Stimulated activated CD4-positive, alpha-beta T cell treated with anti-CD3 and anti-CD28 coated beads, Interleukin-15, amount 100 ng/mL, for 48 hours (primary cell): ENCODE results near the gene PNPLA8.
"Not testable (repeated sequence)": the region's sequence is repeated elsewhere in the genome, so short reads cannot be mapped to it uniquely, and the experiment has no call there.

ENCODE experiments used
- DNase-seq, 2 donors: peaks; one replicate each; pipeline ENCODE4 v3.0.0-alpha.2; 2020; ENCODE audit warnings: low read depth in 2 of 2

The PNPLA8 gene

DNA sequence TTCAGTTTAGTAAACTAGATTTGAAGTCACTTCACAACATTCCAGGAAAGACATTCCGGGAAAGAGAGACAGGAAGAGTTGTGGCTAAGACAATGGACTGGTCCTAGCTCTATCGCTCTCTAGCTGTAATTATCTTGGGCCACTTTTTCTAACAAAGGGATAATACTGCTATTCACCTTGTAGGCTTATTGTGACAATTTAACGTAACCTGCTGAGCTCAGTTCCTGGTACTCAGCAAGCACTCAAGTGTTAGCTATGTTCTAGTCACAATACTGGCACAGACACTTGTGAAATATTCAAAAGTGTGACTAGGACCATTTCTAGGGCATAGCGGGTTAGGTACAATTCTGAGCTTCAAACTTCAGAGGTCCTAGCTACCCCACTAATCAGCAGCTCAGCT, 57.7 kb downstream of the PNPLA8 start:
- DNase-seq, result no peak

DNA sequence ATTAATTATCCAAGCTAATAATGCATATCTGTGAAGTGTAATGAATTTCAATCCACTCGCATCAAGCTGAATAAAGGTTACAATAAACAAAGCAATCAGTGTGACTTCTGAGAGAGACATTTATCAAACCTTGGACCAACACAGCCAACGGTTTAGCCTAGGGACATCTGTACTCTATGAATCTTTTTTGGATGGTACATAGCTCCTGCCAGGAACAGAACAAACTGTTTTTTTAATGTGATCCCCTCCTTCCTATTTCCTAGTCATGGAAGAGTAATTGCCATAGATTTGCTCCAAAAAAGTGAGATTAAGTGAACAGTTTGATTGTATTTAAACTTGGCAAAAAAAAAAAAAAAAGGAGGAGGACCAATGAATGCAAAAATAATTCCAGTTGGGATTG, 58.5 kb downstream of the PNPLA8 start:
- DNase-seq, result no peak

DNA sequence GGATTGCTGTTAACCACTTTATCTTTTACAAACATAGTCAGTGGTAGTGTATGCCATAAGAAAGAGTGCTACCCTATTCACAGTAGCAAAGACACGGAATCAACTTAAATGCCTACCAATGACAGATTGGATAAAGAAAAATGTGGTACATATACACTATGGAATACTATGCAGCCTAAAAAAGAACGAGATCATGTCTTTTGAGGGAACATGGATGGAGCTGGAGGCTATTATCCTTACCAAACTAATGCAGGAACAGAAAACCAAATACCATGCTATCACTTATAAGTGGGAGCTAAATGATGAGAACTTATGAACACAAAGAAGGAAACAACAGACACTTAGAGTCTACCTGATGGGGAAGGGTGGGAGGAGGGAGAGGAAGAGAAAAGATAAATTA, 59.6 kb downstream of the PNPLA8 start:
- DNase-seq, result not testable (repeated sequence)

DNA sequence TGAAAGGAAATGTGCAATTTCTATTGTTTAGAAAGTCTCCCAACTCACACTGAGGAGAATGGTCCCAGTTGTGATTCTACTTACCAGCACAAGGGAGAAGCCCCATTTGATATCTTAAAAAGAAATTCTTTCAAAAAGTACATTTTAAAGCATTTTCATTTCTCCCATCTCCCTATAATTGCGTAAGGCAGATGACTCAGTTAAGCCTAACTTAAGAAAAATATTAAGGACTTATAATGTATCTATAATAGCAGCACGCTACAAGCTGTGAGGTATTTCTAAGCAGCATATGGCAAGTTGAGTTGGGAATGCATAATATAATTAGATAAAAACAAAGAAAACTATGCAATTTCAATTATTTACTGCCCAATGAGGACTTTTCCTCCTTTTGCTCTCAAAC, 61.2 kb downstream of the PNPLA8 start:
- no peak for DNase-seq

DNA sequence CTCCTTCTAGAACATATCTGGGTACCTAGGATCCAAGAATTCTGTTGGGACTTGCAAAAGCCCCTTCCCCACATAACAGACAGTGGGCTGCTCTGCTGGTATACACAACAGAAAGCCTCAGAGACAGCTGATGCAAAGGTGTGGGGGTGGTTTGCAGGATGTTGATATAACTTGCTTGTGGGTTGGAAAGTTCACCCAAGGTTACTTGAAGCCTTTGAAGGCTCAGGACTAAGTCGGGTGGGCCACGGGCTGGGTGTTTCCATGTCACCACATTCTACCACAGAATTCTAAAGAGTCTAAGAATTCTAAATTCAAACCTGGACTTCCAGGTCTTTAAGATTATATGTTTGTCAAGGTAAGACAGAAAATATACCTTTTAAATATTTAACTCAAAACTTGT, 62.3 kb downstream of the PNPLA8 start:
- DNase-seq, result no peak

DNA sequence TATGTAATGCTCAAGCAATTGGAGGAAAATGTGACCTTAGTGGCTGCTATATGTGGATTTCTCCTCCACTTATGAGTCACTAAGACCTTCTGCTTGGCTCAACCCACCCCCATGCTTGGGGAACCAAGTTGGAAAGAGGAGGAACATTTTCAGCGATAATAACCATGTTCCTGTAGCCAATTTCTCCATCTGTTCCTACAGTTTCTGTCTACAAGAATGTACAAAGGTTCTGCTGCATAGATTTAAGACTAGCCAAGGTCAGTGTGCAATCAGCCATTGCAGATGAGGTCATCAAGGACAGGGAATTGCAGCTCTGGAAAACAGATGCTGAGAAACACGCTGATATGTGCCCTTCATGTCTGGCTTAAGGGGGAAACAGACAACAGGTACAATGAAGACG, 64.1 kb downstream of the PNPLA8 start:
- no peak for DNase-seq

DNA sequence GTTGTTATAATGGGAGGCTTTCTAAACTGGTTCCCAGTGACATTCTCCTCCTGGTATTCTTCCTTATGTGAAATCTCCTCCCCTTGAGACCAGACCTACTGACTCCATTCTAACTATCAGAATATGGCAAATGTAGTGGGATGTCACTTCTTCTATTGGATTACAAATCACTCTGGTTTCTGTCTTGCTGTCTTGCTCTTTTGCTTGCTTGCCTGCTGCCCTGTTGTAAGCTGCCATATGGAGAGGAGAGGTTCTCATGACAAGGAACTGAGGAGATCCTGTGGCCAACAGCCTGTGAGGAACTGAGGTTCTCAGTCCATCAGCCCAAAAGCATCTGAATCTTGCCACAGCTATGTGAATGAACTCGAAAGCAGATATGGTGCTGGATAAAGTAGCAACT, 65.0 kb downstream of the PNPLA8 start:
- DNase-seq, result no peak

DNA sequence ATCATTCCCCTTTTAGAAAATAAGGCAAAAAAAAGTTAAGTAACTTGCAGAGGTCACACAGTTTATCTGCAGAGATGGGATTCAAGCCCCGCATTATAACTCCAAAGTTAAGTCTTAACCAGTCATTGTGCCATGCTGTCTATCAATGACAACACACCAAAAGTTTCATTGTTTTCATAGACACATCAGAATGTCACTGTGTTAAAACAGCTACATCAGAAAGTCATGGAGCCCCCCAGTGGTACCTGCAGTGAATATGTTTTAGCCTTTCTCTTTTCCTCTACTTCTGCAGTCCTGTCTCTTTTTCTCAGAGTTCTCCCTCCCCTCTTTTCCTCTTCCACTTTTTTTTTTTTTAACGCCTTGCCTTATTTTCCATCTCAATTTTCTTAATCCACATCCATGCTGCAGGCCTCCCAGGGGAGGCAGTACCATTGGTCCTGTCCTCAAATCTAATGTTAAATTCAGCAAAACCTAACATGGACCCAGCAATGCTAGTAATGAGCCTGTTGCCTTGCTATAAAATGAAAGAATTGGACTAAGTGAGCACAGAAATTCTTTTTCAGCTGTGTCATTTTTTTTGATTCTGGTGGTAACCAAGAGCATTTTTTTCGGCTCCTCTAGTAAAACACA, 65.9 kb downstream of the PNPLA8 start:
- no peak for DNase-seq

DNA sequence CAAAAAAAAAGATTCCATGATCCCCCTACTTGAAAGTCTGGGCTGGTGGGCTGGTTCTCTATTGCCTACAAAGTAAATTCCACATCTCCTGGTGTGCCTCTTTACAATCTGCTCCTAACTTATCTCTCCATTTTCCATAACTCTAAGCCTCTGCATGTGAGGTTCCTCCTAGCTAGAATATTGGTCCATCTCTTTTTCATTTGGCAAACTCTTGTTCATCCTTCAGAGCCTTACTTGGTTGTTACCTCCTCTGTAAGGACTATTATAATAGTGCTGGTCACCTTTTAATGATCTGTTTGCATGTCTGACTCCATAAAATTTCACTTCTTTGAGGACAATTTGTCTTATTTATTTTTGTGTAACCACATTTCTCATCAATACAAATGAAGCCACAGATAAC, 68.1 kb downstream of the PNPLA8 start:
- no peak for DNase-seq

DNA sequence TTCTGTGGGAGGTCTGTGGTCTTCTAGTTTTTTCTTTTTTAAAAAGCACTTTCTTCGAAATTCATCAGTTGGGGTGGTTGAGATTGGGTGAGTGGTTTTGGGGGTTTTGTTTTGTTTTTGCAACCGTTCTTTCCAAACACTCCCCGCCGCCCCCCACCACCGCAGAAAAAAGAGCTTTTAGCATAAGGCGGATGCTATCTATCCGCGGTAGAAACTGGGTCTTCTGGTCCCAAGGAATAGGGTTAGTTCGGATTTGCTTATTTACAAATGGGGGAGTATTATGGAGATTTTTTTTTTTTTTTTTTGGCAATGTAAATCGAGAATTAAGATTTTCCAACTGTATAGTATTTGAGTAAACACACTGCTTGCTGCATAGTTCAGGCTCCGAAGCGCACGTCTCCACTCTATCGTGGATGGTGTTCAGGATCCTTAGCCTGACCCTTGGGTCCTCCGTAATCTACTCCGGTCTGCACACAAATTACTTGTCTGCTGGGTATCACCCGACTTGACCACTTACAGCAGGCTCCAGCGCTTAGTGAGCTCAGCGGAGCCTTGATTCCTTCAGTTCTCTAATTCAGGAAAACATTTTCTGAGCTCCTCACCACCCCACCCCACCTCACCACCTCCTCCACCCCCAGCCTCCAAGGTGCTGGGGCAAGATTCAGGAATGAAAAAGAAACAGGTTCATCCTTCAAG, 68.9 kb downstream of the PNPLA8 start:
- no peak for DNase-seq

DNA sequence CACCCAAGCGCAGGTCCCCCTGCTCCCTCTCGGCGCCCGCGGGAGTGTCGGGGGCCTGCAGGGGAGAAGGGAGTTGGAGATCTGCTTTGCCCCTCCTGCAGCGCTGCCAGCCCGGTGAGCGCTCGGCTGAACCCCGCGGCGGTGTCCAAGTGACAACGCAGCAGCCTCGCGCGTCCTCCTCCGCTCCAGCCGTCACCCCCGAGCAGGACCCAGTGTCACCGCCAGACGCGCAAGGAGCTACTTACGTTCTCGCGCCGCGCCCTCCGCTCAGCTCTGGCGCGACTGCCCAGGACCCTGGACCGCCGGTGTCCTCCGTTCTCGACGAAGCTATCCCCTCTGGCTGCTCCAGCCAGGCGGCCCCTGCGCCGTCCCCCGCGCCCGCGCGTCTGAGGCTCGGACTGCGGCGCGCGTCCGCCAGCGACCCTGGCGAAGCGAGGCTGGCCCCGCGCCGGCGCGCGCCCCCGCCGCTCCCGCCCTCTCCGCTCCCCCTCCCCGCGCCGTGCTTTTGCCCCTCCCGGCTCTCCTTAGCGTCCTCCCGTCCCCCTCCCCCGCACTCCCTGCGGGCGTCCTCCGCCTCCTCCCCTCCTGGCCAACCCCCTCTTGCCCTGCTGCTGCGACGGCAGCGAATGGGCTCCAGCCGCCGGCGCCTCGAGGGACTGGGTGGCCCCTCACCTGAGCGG, 69.8 kb downstream of the PNPLA8 start, which contains the start of gene NRCAM:
NRCAM (minus strand) TSS at position 439 of the 680 bp plus-strand sequence. CDS start 216,372 bp downstream, outside the sequence.
- DNase-seq, result no peak

DNA sequence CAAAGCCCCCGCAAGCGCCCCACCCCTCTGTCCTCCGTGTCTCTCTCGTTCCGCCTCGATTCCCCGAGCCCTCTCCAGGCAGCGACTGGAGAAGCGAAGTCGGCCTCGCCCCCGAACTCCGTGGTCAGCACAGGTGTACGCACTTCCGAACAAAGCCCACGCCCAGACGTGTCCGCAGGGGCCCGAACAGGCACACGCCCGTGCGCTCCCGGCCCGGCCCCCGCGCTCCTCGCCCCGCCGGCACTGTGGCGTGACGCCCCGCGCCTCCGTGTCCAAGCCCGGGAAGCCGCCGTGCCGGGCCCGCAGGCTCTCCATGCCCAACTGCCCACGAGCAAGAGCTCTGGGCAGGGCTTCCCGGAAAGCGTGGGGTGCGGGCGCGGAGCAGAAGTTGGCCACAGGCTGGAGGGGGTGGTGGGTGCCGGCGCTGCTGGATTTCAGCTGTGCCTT, 70.4 kb downstream of the PNPLA8 start:
- no peak for DNase-seq

DNA sequence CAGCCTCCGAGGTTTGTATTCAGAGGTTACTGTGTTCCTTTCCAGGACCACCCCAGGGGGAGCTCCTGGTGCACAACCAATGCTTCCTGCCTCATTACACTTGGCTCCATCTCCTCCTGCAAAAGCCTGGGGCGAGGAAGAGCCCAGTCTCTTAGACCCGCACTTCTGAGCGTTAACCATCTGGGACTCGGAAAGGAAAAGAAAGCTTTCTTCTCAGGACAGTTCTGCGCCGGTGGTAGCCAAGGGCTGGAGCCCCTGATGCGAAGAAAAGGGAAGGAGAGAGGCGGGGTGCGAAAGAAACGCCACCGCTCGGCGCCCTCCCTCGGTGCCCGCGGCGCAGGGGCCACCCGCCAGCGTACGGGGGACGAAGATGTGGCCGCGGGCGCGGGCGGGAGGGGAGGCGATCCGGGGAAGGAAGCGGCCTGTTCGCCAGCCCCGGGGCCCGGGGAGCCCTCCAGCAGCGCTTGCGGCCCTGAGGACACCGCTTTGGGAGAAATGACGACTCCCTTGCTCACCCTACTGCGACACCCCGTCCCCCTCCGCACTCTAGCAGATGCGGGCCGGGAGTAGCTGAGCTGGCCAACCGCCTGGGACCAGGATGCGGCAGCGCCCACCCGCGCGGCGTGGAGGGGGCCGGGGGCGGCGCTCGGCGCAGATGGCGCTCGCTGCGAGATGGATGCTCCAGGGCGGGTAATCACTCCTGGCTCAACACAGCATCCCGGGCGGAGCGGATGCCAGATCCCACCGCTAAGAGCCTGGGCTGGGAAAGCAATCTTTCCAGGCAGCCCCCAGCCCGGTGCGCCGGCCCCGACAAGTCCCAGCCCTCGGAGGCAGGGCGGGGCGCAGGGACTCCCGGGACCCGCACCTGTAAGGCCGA, 71.0 kb downstream of the PNPLA8 start:
- no peak for DNase-seq

DNA sequence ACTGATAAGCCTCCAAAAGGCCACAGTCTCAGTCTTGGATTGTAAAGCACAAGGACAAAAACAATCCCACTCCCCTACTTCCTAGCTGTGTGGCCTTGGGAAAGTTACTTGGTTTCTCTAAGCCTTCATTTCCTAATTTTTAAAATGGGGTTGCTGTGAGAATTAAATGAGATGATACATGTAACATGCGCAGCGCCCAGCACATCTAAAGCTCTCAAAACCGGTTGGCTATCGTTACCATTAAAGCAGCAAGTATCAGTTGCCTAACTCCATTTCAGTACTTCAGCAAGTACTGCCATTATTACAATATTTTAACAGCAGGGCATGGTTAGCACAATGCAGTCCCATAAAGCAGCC, 71.6 kb downstream of the PNPLA8 start:
- DNase-seq, result no peak

DNA sequence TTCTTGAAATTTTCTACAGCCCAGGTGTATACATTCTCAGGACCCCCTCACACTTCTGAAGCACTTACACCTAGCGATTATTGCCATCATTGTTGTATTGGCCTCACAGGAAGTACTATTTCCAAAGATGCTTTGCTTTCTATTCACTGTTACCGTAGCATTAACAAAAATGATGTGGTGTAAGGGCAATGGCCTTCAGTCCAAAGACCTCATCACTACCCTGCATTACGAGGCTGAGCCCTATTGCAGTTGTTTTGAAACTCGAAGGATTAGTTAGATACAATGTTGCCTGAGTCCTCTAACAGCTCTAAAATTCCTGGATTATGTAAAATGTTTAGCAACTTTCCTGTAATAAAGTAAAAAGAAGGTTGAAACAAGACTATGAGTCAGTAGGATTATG, 72.6 kb downstream of the PNPLA8 start:
- DNase-seq, result no peak

DNA sequence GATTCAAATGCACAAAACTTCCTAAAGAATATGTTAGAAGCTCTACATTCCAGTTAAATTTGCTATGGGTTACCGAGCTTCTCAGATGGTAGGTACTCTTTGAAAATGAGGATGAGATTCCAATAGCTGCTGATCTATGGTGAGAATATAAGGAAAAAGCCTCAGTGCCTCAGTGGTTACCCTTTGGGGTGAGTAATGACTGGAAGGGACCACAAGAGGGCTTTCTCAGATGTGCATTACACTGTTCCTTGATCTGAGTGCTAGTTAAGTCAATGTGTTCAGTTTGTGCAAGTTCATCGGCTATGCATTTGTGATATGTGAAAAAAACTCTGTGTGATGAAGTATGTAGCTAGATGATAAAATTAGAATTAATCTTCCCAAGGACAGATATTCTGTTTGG, 73.2 kb downstream of the PNPLA8 start:
- DNase-seq, result no peak

DNA sequence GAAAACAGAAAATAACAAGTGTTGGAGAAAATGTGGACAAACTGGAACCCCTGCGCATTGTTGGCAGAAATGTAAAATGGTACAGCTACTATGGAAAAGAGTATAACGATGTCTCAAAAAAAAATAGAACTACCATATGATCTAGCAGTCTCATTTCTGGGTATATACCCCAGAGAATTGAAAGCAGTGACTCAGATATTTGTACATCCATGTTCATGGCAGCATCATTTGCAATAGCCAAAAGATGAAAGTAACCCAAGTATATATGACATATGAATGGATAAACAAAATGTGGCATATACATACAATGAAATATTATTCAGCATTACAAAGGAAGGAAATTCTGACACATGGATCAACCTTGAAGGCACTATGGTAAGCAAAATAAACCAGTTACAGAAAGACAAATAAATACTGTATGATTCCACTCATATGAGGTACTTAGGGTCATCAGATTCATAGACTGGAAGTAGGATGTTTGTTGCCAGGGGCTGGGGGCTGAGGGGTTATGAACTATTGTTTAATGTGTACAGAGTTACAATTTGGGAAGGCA, 74.6 kb downstream of the PNPLA8 start:
- no peak for DNase-seq

DNA sequence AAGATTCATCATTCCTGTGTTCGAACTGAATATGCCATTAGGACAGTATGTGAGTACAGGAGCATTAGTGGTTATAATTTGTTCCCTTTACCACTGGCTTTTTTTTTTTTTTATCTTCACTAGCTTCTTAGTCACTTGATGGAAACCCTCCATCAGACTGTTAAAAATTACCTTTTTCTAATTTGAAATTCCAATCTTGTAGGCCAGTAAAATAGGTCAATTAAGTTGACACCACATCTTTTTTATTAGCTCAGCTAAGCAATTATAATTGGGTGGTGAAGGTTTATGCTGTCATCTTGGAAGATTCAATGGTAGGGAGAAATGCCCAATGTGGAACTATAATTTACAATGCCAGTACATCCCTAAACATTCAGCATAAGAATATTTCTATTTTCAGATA, 75.8 kb downstream of the PNPLA8 start:
- no peak for DNase-seq

DNA sequence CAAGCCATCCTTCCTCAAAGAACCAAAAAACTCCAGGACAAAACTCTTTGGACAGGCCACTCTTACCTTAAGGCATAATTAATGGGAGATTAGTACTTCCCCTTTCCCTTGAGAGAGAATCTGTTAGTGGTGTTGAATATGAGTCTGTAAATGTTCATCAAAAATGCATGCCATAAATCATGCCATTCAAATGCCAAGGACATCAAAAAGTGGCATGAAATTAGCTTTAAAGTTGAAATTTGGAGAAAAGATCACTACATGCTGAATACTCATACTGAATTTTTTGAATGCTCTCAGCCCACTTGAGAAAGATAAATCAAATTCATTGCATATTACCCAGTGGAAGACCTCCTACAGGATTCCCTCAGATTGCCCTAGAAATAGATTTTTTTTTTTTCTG, 76.4 kb downstream of the PNPLA8 start:
- DNase-seq, result no peak

DNA sequence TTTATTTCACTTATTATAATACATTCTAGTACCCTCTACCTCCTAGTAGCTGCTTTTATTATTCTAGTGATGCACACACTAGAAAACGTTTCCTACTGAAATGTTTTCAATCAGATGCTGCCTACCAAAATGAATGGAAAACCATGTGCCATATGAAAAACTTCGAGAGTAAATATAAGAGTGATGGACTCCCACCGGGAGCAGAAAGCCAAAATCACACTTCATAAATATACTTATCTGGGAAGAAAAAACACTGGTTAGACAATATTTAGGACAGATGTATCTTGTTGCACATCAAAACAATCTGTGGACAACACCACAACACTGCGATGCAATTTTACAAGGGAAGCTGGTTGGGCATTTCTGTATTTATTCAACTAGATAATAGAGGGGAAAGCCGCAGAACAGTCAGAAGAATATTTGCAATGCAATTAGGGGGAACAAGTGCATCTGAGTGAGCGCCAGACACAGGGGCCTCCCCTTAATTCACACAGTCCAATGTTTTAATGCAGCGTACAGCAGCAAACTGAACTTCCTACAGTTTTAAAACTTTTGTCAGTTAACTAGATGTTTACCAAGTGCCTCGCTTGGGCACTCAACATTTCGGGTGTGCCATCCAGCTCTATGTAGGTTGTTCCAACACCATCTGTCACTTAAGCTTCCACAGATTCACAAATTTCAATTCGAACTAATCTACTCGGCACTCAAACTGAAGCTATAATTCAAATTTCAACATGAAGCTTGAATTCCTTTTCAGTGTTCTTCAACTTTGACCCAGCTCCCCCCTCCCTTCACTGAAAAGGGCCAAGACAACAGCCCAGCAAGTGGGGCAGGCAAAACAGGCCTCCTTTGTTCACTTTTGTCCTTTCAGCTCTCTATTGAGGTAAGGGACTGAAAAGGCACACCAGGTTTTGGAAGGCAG, 77.1 kb downstream of the PNPLA8 start:
- no peak for DNase-seq
